IPS-18c (cell line): Measurements from ENCODE around the gene DOK3.

Experiments used
- H3K4me3 ChIP-seq: 2 replicates; pipeline ENCODE4 v1.7.0; 2013; ENCODE audit warnings: low read depth, mild to moderate bottlenecking, low read length, moderate library complexity; ENCODE audit not compliant: insufficient read depth
- H3K9me3 ChIP-seq: one replicate; pipeline ENCODE4 v1.6.1; 2013; ENCODE audit warnings: mild to moderate bottlenecking, low read length, moderate library complexity; ENCODE audit not compliant: control insufficient read depth, insufficient read depth

The DOK3 gene, protein sequence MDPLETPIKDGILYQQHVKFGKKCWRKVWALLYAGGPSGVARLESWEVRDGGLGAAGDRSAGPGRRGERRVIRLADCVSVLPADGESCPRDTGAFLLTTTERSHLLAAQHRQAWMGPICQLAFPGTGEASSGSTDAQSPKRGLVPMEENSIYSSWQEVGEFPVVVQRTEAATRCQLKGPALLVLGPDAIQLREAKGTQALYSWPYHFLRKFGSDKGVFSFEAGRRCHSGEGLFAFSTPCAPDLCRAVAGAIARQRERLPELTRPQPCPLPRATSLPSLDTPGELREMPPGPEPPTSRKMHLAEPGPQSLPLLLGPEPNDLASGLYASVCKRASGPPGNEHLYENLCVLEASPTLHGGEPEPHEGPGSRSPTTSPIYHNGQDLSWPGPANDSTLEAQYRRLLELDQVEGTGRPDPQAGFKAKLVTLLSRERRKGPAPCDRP

GRCh38 chr5:177509381-177509951, at the start of gene DOK3:
Gene DOK3, minus strand, starts transcription at chr5:177509826. Its CDS starts 286 bp downstream, at chr5:177509540.
- H3K4me3 ChIP-seq, result no peak within 1 kb of the TSS

DNA sequence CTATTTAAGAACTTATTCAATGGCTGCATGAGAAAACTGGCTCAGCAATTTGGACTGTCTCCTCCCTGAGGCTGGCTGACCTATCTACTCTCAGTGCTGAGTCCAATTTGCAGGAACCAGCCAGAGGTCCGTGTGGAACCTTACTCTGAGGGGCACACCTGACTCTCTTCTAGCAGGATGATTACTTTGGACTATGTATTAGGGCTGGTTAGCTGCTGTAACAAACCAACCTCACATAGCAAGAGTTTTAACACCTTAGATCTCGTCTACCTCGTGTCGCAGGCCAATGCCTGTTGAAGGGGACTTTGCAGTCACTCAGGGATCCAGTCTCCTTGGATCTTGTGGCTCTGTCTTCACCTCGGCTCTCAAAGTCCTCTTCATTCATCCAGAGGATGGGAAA, 48.2 kb upstream of the DOK3 start:
- peaks cover 8% of the 10 kb centered on the region for H3K9me3 ChIP-seq
- H3K4me3 ChIP-seq, result no peak overlapping the region

More at GRCh38 chr5:177509381-177509951, at the start of gene DOK3:
- no peaks in the 10 kb centered on the region for H3K9me3 ChIP-seq

DNA sequence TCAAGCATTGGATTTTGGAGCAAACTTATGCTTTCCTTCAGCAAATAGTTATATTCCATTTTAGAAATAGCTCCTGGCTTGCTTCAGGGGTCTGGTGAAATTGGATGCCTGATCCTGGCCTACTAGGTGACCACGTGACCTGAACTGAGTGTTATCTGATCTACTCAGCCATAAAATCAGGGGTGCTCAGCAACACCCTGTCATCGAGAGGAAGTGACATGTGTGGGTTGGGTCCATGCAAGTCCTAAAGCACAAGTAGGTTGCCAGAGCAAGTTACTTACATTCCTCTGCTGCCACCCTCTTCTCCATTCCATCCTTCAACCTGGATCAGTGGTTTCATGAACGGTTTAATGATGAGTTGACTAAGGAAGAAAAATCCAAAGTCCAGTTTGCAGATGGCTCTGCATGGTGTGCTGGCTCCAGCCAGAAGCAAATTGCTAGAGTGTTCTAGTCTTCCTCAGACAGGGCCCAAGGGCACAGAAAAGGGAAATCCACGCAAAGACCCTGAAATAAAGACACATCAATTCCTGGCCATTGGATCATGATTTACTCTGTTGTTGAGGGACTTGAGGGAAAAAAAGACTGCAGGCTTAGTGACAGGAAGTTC, 47.5 kb upstream of the DOK3 start:
- peaks cover 3% of the 10 kb centered on the region for H3K9me3 ChIP-seq
- no peak overlapping the region for H3K4me3 ChIP-seq

DNA sequence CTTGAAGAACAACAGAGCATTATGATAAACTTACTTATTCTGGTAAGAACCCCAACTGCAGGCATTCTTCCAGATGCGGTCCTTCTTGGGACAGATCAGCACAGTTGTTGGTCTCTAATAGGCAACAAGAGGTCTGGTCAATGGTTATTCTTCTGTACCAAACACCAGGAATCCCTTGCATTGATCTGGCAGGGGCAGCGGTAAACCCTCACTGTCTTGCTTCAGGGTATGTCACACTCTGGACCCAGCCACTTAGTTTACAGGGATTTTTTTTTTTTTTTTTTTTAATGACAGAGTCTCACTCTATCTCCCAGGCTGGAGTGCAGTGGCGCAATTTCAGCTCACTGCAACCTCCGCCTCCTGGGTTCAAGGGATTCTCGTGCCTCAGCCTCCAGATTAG, 46.0 kb upstream of the DOK3 start:
- H3K4me3 ChIP-seq, result no peak overlapping the region
- H3K9me3 ChIP-seq, result no peaks in the 10 kb centered on the region

DNA sequence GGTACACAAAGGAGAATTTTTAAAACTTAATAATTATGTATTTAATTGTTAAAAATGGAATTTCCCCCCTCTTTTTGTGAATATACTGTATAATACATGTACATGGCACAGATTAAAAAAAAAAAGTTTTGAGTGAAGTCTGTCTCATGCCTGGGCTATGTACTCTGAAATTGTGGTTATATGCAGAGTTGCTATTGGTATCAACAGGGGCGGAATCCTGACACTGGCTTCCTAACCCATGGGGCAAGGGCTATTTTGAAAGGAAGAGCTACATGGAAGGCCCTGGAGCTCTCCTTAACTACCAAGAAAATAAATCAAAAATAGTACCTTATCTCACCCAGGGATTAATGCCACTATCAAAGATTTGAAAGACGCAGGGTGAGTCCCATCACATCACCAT, 45.6 kb upstream of the DOK3 start:
- no peaks in the 10 kb centered on the region for H3K9me3 ChIP-seq
- no peak overlapping the region for H3K4me3 ChIP-seq

- H3K9me3 ChIP-seq, result no peaks in the 10 kb centered on the region
- peak within 1 kb of the TSS; percentile 92 for H3K4me3 ChIP-seq
Observed at GRCh38 chr5:177554474-177555111, 45.0 kb upstream of the DOK3 start, which contains the start of gene FAM193B. Gene FAM193B, minus strand, starts transcription at chr5:177554563. Its CDS starts 105 bp downstream, at chr5:177554458.

GRCh38 chr5:177553671-177554429, 44.2 kb upstream of the DOK3 start:
- Histone ChIP-seq H3K4me3 (peak overlapping the region; percentile 92), H3K9me3 (no peaks in the 10 kb centered on the region)

GRCh38 chr5:177552839-177553455, 43.3 kb upstream of the DOK3 start:
- no peaks in the 10 kb centered on the region for H3K9me3 ChIP-seq
- H3K4me3 ChIP-seq, result peak overlapping the region; percentile 92

DNA sequence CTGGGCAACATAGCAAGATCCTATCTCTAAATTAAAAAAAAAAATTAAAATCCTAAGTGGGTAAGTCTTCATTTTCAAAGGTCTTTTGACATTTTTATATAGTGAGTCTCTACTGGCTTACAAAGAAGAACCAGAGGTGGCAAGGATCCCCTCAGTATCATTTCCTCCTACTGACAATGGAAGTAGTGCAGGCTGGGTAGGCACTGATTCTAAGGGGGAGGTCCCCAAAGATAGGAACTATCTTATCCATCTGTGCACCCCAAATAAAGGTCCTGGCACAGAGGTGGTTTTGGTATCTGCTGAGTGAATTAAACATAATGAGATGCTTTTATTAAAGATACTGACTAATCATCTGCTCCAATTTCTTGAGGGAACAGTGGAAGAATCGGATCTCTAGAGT, 40.5 kb upstream of the DOK3 start:
- Histone ChIP-seq H3K9me3 (no peaks in the 10 kb centered on the region), H3K4me3 (no peak overlapping the region)

- H3K4me3 ChIP-seq, result no peak overlapping the region
- no peaks in the 10 kb centered on the region for H3K9me3 ChIP-seq
Observed at GRCh38 chr5:177548495-177548894, 38.9 kb upstream of the DOK3 start.

- H3K9me3 ChIP-seq, result no peaks in the 10 kb centered on the region
- H3K4me3 ChIP-seq, result no peak overlapping the region
Observed at GRCh38 chr5:177547736-177548135, 38.1 kb upstream of the DOK3 start.

GRCh38 chr5:177546258-177546741, 36.7 kb upstream of the DOK3 start:
- Histone ChIP-seq H3K9me3 (no peaks in the 10 kb centered on the region), H3K4me3 (no peak overlapping the region)

- H3K9me3 ChIP-seq, result no peaks in the 10 kb centered on the region
- no peak overlapping the region for H3K4me3 ChIP-seq
Observed at GRCh38 chr5:177545487-177546257, 36.0 kb upstream of the DOK3 start.

- peaks cover under 1% of the 10 kb centered on the region for H3K9me3 ChIP-seq
- no peak overlapping the region for H3K4me3 ChIP-seq
Observed at GRCh38 chr5:177542816-177543465, 33.3 kb upstream of the DOK3 start.

- H3K4me3 ChIP-seq, result no peak overlapping the region
- peaks cover 3% of the 10 kb centered on the region for H3K9me3 ChIP-seq
Observed at GRCh38 chr5:177540438-177540837, 30.8 kb upstream of the DOK3 start.
